HG03565 (cell line): ENCODE results near the gene SYS1.
"Not testable (repeated sequence)": the region's sequence is repeated elsewhere in the genome, so short reads cannot be mapped to it uniquely, and the experiment has no call there.

ENCODE experiments used
- ATAC-seq: cut with Tn5 transposase; IDR thresholded peaks from one replicate; pipeline ENCODE4 v1.9.1; 2021; ENCODE audit warnings: mild to moderate bottlenecking, moderate library complexity; ENCODE audit not compliant: unreplicated experiment

SYS1 gene

DNA sequence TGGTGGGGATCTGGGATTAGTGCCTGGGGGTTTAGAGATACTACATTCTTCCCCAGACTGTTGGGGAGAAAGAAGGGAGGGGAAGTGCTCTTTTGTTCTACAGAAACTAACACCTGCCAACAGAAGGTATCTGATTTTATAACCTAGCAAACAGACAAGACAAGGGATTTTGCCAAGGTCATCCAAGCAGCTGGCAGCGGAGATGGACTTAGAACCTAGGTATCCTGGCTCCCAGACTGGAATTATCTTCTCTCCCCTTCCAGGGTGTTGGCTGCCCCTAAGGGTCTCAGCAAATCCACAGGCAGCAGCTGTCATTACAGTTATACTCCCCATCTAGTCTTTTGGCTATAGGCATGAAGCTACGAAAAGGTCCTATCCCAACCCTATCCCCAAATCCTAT lies 23.2 kb upstream of the SYS1 start:
- ATAC-seq: no peak

DNA sequence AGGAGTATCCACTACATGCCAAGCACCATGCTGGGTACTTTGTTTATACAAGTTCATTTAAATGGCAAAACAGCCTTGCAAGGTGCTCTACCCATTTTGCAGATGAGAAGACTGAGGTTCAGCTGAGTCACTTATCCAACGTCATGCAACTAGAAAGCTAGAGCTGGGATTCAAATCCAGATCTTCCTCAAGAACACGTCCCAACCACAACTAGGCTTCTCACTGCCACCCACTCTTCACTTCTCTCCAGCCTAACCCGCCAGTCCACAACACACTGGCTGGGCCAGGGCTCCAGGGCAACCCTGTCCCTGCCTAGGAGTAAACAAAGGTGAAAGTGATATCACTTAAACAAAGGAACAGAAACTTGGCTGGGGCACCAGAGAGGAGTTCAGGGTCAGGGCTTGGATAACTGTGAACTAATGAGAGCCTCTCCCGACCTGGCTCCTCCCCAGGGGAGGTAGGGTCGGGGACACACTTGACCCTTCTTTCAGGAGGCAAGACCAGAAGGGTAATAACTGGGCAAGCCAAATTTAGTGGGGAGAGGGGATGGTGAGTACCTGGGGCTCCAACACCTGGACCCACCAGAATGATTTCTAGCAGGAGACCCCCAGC lies 22.6 kb upstream of the SYS1 start:
- ATAC-seq: no peak

DNA sequence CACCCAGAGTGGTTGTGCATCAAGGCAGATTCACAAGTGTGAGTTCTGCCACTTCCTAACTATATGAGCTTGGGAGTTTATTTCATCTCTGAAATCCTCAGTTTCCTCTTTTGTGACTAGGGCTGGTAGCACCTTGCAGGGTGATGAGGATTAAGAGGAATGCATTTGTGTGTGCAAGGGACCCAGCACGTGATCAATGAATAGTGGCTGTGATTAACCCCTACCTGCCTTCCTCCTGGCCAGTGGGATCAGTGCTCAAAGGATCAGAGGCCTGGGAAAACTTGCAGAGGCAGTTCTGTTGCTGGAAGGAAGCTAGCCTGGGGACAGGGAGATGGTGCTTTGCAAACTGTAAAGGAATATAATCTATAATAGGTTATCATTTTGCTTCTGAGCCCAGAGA lies 22.0 kb upstream of the SYS1 start:
- no peak for ATAC-seq

DNA sequence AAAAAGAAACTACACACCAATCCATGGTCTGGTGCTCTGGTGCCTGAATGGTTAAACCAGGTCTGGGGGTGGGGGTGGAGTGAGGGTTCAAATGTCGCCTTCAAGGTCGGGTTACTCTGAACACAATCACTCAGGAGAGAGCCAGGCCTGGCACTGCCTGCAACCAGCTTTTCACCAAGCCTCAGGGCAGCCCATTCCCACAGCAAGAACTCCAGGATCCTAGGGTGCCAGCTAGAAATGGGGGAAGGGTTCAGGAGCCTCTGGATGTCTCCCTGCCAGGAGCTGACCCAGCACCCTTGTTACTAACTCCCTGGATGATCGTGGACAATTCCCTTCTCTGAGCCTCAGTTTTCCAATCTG lies 21.4 kb upstream of the SYS1 start:
- ATAC-seq: no peak

DNA sequence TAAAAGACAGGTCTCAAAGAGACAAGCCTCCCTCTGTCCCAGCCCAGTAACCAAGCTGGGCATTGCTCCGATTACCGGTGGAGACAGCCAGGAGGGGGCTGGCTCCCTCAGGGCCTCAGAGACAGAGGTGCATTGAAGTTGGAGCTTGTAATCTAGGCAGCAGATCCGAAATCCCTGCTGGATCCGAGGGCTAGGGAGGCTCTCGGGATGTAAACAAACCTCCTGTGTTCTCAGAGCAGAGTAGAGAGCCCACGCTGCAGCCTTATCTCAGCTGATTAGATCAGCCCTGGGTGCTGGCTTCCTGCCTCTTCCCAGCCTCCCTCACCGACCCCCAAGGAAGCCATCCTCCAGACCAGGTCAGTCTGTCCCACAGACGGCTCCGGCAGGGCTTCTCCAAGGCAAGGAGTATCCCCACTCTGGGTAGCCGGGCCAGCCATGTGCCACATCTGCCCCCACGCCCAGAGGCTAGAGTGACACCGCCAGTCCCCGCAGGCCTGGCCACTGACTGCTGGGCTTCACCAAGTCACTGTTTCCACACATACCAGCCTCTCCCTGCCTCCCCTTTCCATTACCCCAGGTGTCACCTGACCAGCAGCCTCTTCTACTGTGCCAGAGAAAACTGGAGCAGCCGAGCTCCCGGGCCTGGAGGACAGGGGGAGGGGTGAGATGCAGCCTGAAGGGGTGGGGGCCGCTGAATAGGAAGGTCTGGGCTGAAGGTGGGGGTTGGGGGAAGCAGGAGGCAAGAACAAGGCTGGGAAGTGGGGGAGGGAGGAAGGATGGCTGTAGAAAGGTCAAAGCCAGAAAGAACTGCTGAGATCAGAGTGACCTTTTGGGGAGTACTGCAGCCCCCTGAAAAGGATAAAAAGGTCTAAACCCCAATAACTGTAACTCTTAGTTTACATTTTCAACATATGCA lies 20.8 kb upstream of the SYS1 start:
- no peak for ATAC-seq

DNA sequence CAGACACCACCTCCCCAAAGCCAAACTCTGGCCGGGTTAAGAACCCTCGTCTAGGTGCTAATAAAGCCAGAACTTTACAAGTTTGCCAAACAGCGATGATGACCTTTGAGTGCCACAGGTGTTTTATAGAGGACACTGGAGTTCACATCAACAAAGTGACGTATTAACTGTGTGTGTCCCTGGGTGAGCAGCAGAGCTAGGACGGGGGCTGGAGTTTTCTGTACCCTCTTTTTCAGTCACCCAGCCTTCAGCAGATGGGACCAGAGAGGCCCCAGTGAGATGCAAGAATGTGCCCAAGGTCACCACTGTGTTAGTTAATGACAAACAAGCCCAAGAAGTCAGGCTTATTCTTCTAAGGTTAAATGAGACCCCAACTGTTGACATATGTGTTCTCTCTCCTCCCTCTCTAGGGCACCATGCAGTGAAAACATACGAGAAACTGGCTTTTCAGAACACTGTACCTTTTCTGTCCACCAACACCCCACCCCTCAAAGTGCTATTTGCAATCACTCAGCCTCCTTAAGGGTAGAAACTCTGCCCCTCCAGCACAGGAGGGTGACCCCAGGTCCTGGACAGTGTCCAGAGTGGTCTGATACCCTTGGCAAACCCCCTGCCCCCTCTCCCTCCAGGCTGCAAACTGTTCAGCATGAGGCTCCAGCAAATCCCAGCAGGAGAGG lies 20.0 kb upstream of the SYS1 start:
- ATAC-seq: no peak

DNA sequence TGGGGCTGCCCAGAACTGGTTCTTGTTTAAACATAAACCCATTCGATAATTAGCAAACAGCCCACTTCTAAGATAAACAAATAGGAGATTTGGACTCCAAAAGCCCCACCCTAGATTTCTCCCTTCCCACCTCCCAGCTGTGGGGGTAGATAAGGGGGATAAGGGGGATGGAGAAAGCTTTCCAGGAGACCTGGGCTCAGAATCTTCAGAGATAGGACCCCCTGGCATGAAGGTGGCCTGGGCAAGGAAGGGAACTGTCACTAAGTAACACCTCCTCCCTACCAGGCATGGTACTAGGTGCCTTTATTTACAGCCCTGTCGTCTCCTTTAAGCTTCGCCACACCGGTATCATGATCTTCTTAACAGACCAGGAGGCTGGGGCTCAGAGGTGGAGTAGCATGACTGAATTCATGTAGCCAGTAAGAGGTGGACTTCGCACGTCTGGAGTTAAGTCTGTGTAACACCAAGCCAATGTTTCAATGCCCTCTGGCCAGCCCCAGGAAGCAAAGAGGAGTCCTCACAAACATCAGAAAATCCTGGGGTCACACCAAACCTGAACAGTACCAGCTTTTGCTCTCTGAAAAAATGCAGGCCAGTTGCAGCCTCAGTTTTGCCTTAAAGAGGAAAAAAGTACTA lies 19.3 kb upstream of the SYS1 start:
- no peak for ATAC-seq

DNA sequence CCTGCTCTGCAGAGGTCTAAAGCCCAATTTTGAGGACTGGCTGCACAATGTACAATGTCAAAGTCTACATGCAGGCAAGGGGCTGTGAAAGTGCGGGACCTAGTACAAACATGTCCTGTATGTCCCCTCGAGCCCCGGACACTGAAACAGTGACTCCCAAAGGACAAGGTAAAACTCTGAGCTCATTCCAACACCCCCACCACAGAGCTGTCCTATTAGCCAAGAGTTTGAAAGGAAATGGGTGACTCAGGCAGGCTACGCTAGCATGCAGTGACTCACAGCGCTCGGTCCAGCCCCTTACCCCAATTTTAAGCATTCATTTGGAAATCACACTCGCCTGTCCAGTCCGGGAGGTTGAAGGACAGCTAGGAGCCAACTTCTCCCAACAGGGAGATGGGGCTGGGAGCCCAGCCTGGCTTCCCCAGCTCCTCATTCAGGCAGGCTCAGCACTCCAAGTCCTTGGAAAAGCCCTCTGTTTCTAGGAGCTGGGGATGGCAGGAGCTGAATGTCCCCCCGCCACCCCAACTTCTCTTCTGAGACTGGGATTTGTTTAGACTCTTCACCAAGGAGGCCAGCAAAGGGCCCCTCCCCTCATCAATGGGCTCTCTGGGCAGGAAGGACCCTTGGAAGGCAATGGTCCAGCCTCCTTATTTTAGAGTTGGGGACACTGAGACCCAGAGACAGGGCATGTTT lies 18.6 kb upstream of the SYS1 start:
- no peak for ATAC-seq

DNA sequence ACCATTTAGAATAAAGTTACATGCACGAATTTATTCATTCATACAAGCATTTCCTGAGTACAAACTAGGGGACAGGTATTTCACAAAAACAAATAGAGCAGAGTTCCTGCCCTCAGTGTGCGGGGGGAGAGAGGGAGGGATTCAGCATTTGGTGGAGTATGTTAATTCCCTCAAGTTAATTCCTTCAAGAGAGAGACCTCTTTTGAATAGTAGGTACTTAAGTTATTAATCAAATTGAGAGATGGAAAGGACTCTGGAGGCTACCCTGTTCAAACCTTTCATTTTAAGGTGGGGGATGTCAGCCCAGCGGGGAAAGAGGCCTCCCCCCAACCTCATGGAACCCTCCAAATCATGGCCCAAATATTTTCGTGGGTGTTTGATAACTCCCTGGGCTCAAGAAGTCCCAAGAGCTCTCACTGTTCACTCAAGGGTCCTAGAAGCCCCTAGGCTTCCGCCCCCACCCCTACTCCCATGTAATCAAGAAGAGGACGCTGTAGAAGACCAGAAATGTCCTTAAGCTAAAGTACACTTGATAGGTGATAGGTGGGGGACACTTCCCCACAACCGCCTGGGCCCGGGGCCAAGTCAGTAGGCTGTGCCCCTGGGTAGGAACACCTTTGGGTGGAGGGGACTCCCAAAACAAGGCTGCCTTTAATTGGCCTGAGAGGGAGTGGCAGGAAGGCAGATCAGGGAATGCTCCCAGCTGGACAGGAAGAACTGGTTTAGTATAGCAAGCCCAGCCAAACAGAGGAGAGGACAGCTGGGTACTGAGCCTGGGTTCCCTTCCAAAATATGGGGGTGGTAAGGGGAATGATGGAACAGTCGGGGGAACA lies 17.6 kb upstream of the SYS1 start:
- ATAC-seq: no peak

DNA sequence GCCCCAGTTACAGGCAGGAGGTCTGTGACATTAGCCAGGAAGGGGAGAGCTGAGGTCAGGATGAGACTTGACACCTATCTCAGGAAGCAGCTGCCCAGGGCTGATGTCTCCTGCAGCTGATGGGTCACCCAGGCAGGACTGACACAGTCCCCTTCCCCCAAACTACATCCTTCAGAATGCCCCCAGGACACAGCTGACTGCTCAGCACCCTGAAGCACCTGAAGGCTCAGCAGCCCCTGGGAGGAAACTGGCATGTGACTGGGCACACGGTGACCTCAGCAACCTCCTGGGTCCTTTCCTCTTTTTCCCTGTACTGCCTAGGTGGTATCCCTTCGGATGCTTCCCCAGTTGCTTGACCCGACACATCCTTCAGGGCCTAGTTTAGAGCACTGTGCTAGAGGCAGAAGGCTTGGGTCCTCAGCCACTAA lies 16.7 kb upstream of the SYS1 start:
- ATAC-seq: no peak

DNA sequence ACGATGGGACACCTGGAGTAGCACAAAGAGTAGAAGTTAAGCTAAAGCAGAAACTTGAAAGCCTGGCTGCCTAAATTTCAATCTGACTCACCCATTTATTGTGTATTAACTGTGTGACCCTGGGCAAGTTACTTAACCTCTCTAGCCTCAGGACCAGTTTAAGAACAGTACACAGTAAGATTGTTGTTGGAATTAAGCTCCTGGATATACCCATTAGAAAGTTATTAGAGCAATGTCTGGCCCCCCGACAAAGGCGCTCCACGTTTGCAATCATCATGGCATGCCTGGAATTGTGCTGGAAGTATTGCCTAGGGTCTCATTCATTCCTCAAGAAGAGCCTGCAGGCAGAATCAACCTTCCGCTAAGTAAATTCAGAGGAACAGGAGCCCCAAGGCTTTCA lies 16.1 kb upstream of the SYS1 start:
- ATAC-seq: no peak

DNA sequence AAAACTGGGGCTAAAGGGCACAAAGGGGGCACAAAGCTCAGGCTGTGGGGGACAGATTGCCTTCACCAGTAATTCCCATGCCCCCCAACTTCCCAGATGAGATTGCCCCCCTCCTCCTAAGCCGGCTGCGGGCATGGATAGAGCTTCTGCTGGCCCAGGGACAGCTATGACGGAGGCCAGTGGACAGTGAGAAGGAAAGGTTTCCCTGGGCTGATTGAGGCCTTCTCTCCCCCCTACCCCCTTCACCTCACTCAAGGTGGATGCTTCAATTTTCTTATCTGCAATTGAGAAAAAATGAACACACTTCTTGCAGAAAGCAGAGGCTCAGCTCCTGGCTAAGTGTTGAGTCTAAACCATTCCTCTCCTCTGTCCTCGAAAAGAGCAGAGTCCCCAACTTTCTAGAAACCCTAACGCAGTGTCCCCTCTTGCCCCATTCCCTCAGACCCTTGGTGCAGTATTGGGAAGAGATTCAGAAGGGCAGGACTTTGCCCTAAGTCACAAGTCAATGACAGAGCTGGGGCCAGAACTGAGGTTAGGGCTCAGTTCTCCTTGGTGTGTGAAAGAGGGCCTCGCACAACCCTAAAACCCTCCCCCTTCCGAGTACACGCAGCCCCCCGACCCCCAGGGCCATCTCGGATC lies 15.5 kb upstream of the SYS1 start:
- no peak for ATAC-seq

DNA sequence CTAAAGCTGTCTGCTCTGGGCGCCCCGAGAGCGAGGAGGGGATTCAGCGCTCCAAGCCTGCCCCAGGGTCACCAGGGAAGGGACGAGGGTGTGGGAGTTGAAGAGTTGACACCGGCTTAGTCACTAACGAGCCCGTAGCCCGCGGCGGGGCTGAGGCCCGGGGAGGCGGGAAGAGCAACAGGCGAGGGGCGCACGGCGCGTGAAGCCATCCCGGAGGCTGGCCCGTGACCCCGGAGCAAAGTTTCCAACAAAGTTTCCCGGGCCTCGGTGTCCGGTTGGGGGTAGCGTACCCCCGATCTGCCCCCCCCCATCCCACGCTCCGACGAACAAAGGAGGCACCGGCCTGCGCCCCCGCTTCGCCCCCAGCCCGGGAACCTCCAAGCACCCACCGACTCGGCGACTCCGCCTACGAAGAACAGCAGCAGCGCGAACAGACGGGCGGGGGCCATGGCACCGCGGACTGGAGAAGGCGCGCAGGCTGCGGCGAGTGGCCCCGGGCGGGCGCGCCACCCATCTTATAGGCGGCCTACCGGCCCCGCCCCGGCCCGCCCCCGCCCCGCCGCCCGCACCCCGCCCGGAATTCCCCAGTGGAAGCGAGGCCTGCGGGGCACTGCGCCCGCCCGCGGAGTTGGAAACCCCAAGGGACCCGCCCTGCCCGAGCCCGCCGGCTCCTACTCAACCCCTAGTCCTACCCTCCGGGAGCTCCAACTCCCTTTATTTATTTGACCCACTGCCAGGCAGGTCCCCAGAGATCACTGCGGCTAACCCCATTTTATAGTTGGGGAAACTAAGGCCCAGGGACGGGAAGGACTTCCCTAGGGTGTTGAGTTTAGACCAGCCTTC lies 14.8 kb upstream of the SYS1 start, which contains the start of gene SDC4:
Gene SDC4, minus strand, starts transcription at position 489 of the 843 bp plus-strand sequence. Its CDS starts 40 bp downstream, at position 449.
- ATAC-seq: no peak

DNA sequence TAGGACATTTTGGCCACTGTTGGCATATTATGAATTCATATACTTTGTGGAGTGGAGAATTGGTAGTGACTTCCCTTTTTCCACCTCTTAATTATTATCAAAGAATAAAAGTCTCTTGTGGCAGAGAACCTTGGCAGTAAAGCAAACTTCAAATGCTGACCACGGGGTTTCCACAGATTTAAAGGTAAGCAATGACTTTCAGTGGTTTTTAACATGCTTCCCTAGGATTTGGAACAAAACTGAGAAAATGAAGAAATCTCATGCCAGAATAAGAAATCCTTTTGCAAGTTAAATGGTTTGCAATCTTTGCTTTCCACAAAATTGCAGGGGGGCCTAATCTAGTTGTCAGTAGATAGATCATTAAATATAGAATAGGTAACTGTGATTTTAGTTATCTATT lies 12.7 kb upstream of the SYS1 start:
- no peak for ATAC-seq

DNA sequence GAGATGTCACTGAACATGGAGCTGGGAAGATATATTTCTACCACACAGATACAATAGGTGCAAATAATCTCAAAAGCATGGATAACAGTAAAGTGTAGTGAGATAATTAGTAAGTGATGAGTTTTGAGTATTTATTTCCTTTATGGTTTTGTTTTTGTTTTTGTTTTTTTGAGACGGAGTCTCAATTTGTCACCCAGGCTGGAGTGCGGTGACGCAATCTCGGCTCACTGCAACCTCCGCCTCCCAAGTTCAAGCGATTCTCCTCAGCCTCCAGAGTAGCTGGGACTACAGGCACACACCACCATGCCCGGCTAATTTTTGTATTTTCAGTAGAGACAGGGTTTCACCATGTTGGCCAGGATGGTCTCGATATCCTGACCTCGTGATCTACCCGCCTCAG lies 12.2 kb upstream of the SYS1 start:
- not testable (repeated sequence) for ATAC-seq

DNA sequence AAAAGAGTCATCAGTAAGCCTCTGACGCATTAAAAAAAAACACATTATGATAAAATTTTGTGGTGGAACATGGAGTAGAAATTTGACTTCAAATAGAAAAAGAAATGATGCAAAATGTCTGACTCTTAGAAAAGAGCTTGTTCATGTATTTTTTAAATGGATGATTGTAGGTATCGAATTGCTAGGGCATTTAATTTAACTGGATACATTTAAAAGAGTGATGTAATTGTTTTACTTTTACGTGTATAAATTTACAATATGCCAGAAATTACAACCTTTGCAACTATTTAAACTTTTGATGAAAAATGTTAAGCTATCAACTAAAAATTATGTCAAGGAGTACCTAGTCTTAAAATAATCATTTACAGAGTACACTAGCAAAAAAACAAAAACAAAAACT lies 10.2 kb upstream of the SYS1 start:
- no peak for ATAC-seq

DNA sequence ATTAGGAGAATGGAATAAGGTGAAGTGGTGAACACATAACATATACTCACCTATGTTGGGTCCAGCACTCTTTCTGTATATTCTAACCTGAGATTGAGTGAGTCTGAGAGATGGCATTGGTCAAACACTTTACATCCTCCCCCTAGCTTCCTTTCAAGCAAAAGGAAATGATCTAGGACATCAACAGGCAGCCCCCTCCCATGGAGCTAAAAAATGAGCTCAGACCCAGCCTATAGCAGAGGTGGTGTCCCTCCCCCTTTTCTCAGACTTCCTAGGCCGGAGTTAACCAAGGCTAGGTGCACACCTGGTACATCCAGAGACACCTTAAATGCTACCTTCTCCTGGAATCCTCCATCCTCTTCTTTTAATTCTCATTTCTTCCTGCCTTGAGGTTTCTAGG lies 9.2 kb upstream of the SYS1 start:
- ATAC-seq: no peak

DNA sequence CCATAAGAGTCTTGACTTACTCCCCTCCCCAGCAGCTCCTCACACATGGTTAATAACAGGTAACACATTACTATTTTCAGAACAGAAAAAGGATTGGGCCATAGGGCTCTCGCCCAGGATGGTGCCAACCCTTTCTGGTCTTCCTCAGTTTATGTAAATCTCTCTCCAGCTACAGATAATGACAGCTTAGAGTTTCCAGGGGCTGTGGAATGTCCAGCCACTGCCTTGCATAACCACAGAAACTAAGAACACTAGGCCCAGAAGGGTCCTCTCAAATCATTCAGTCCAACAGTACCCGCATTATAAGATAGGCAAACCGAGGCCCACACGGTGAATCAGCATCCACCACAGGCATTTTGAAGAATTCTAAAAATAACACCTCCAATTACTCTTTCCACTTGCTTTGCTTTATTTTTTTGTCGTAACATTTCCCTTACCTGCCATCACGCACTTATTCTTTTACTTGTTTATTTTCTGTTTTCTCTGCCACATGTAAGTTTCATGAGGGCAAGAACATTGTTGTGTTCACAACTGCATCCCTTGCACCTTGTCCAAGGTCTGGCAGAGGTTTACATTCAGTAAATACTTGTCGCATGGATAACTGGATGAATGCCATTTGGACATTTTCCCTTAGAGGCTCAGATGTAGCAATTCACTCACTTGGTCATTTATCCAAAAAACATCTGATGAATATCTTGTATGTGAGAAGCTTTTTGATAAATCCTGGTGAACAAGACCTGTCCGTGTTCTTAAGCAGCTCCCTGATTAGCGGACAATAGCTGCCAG lies 8.3 kb upstream of the SYS1 start:
- no peak for ATAC-seq
